GM19397 (cell line): ENCODE results near the gene PRR19.
A peak's percentile ranks its signal among the peaks of the same experiment; 100 is the strongest.

Experiments
- ATAC-seq: cut with Tn5 transposase; IDR thresholded peaks from one replicate; pipeline ENCODE4 v1.9.1; 2021; ENCODE audit warnings: mild to moderate bottlenecking, moderate library complexity; ENCODE audit not compliant: unreplicated experiment

The PRR19 gene

DNA sequence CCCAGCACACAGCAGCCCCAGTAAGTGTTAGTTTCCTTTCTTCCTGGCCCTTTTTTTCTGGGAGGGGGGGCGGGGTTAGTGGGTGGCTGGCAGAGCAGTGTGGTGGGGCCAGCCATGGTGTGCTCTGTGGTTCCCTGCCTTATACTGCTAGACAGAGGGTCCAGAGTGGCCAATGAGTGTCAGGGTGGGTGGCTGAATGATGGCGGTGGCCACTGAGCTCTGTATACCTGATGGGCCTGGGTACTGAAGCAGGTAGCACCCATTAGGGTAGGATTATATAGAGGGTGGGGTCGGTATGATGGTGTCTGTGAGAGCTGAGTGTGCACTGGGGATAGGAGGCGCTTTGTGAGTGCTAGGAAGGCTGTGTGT, 19.1 kb upstream of the PRR19 start:
- ATAC-seq: no peak

DNA sequence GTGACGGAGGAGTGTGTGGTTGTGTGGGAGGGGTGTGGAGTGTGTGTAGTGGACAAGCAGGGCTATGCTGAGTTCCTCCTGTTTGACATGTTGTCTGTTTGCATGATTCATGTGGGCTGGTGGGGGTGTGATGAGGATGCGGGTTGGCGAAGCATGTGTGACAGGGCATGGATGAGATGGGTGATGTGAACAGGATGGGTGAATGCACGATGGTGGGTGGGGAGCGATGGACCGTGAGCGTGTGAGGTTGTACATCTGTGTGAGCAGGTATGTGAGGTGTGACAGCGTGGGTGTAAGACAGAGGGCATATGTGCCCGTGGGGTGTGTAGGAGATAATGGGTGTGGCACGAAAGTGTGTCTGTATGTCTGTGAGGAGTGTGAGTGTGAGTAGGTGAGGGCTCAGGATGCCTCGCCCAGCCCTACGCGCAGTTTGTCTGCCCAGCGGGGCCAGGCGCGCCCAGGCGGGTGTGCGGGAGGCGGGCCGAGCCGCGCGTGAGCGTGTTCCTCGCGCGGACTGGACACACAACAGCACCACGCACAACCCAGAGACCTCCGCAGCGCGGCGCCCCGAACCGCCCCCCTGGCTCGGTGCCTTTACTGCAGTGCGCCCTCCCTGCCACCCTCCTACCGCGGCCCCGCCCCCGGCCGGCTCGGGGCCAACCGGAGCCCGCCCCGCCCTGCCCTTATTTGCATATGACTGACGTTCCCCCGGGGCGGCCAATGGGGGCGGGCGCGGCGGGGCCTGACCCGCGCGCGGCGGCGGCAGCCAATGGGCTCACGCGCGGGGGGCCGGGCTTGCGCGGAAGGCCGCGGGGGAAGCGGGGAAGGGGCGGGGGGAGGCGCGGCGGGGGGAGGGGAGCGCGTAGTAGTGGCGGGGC, 18.5 kb upstream of the PRR19 start:
- peak; percentile 45 for ATAC-seq

DNA sequence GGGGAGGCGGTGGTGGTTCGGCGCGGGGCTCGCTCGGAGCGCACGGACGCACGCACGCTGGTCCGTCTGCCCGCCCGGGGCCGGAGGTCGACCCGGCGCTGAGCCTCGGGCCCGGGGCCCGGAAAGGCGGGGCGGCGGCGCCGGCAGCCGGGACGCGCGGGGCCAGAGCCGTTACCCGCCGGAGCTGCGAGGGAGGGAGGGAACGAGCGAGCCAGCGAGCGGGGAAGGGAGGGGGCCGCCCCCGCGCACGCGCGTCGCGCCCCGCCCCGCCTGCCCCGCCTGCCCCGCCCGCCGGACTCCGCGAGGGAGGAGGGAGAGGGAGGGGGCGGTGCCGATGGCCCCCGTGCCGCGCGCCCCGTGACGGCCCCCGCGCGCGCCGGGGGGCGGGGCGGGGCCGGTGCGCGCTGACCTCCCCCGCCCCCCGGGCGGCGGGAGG, 17.8 kb upstream of the PRR19 start:
- ATAC-seq: peak; percentile 42

DNA sequence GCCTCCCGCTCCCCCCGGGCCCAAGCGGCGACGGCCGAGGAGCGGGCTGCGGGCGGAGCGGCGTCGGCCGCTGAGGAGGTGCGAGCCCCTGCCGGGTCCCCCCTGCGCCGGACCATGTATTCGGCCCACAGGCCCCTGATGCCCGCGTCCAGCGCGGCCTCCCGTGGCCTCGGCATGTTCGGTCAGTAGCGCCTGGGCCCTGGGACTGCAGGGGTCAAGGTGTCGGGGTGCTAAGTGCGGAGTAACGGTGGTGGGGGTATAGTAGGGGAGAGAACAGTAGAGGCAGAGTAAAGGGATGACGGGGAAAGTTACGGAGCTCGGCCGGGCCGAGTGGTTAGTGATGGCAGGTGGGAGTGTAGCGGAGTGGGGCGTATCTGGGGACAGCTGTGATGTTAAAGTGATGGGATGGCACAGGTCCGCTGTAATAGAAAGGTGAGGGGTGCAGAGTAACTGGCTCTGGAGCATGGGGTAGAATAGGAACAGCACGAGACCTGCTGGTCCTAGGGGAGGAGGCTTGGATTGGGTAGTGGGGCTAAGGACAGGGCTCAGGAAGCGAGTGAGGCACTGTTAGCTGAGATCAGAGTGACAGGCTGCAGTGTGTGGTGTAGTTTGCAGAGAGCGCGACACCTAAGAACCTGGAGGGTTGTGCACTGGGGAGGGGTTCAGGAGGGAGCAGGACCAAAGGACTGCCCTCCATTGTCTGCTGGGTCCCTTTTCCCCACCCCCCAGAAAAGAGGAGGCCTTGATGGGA, 17.2 kb upstream of the PRR19 start:
- no peak for ATAC-seq

DNA sequence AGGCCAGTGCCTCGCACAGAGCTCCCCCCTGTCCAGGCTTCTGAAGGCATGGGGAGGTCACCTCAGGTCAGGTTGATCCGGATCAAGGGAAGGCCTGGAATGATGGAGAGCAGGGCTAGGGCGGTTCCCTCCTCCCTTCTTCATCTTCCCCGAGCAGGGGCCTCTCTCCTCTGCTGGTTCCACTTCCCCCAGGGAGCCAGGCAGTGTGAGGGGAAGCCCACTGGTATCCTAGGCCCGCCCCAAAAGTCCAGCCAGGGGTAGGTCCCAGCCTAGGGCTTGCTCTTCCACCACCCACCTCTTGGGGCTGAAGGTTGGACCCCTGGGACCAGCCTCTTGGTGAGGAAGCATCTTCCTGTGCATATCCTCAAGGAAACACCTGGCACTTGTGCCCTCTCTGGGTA, 16.4 kb upstream of the PRR19 start:
- no peak for ATAC-seq

DNA sequence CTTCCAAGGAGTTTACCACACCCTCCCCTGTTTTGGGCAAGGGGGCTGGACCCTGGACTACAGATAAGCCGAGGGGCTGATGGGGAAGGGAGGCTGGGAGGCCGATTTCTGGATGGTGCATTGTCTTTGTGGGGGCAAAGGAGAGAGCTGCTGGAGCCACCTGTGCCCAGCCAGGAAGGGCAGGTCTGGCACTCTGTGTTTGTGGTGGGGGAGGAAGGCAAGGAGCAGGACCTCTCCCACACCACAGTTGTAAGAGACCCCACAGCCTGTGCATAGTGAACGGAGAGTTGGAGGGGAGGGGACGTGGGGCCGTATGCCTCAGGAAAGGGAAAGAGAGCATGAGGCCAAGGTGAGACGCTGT, 16.0 kb upstream of the PRR19 start:
- ATAC-seq: no peak

DNA sequence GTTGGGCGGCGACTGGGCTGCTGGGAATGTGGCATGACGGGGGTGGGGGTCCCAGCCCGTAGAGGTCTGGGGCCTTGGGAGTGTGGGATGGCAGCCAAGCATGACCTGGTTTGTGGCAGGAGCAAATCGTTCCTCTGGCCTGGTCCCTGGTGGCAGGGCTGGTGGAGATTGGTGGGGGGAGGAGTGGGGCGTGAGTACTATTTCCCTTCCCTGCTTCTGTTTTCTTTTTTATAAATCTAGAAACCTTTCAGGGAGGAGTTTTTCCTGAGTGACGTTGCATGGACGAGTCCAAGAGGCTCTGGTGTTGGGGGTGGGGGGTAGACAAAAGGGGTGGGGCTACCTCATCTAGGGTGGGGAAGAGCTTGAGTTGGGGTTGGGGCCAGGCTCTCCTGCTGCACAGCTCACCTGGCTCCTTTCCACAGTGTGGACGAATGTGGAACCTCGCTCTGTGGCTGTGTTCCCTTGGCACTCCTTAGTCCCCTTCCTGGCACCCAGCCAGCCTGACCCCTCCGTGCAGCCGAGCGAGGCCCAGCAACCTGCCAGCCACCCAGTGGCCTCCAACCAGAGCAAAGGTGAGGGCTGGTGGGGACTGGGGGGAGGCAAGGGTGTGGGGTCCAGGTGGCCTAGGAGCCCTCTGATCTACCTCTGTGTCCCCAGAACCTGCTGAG, 15.4 kb upstream of the PRR19 start:
- ATAC-seq: no peak

DNA sequence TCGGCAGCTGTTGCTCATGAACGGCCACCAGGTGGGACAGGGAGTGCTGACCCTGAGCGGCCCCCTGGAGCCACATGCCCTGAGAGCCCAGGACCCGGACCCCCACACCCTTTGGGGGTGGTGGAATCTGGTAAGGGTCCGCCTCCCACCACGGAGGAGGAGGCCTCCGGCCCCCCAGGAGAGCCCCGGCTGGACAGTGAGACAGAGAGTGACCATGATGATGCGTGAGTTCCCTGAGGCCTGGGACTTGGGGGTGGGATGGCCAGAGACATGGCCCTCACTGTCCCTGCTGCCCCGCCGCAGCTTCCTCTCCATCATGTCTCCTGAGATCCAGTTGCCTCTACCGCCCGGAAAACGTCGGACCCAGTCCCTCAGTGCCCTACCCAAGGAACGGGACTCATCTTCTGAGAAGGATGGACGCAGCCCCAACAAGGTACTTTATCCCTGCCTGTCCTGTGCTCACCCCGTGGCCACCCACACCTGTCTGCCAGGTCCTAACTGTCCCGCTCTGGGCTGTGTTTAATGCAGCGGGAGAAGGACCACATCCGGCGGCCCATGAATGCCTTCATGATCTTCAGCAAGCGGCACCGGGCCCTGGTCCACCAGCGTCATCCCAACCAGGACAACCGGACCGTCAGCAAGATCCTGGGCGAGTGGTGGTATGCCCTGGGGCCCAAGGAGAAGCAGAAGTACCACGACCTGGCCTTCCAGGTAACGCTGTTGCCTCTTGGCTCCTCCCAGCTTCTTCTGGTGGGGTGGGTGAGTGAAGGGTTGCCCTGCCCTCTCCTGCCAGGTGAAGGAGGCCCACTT, 14.7 kb upstream of the PRR19 start:
- no peak for ATAC-seq

DNA sequence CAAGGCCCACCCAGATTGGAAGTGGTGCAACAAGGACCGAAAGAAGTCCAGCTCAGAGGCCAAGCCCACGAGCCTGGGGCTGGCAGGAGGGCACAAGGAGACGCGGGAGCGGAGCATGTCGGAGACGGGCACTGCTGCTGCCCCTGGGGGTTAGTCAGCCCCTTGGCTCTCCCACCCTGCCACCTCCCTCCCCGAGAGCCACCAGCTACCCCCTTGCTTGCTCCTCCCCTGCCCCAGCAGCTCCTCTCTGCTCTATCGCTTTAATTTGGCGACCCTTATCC, 14.2 kb upstream of the PRR19 start:
- ATAC-seq: no peak

DNA sequence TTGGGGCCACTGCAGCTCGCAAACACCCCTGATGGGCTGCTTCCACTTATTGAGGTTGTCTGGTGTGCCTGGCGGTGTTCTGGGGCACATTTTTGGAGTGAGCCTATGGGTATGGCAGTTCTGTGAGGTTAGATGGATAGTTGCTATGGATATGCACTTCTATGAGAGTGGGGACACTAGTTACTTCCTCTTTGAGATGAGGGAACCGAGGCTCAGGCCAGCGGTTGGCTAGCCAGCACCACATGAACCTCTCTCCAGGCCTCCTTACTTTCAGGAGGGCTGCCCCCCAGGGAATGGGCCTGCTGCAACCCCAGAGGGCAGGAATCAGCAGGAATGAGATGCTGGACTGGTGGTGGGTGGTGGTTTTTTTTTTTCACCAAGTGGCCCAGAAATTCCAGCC, 13.5 kb upstream of the PRR19 start:
- no peak for ATAC-seq

DNA sequence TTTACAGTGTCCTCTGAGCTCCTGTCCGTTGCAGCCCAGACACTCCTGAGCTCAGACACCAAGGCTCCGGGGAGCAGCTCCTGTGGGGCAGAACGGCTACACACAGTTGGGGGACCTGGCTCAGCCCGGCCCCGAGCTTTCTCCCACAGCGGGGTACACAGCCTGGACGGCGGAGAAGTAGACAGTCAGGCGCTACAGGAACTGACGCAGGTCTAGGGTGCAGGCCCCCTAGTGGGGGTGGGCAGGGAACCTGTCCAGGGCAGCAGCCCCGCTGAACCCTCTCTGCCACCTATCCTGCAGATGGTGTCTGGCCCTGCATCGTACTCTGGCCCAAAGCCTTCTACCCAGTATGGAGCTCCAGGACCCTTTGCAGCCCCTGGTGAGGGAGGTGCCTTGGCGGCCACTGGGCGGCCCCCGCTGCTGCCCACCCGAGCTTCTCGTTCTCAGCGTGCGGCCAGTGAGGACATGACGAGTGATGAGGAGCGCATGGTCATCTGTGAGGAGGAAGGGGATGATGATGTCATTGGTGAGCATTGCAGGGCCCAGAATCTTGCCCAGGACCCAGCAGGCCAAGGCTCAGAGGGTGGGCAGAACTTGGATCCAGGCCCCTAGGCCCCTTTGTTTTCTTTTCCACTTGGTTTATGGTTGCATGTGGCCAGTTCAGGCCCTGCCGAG, 12.9 kb upstream of the PRR19 start:
- ATAC-seq: no peak

DNA sequence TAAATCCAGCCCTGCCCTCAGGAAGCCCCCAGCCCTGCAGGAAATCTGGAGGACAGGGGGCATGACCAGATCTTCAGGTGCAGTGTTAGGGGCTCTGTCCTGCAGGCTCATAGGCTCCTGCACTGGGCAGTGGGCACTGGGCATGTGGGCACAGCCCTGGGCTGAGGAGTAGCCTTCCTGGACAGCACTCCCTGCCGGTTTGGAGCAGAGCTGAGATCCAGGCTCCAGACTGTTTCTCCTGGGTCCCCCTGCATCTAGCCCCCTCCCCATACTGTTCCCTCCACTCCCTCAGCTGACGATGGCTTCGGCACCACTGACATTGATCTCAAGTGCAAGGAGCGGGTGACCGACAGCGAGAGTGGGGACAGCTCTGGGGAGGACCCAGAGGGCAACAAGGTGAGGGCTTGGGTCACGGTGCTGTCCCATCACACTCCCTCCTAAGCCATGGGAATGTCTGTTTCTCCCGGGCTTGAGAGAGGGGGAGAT, 12.3 kb upstream of the PRR19 start:
- no peak for ATAC-seq

DNA sequence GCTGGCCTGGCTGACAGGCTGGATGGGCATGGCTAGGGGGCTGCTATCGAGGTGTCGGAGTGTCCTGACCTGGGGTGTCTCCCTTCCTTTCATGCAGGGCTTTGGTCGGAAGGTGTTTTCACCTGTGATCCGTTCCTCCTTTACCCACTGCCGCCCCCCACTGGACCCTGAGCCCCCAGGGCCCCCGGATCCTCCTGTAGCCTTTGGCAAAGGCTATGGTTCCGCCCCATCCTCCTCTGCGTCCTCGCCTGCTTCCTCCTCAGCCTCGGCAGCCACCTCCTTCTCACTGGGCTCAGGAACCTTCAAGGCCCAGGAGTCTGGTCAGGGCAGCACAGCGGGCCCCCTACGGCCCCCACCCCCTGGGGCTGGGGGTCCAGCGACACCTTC, 11.8 kb upstream of the PRR19 start:
- ATAC-seq: no peak

DNA sequence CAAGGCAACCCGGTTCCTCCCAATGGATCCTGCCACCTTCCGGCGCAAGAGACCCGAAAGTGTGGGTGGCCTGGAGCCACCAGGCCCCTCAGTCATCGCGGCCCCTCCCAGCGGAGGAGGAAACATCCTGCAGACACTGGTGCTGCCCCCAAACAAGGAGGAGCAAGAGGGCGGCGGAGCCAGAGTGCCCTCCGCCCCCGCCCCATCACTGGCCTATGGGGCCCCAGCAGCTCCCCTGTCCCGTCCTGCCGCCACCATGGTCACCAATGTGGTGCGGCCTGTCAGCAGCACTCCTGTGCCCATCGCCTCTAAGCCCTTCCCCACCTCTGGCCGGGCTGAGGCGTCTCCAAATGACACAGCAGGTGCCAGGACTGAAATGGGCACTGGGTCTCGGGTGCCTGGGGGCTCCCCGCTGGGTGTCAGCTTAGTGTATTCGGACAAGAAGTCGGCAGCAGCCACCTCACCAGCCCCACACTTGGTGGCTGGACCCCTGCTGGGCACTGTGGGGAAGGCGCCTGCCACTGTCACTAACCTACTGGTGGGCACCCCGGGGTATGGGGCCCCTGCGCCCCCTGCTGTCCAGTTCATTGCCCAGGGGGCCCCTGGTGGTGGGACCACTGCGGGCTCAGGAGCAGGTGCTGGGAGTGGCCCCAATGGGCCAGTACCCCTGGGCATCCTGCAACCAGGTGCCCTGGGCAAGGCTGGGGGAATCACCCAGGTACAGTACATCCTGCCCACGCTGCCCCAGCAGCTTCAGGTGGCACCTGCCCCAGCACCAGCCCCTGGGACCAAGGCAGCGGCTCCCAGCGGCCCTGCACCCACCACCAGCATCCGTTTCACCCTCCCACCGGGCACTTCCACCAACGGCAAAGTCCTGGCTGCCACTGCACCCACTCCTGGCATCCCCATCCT, 11.2 kb upstream of the PRR19 start:
- no peak for ATAC-seq

DNA sequence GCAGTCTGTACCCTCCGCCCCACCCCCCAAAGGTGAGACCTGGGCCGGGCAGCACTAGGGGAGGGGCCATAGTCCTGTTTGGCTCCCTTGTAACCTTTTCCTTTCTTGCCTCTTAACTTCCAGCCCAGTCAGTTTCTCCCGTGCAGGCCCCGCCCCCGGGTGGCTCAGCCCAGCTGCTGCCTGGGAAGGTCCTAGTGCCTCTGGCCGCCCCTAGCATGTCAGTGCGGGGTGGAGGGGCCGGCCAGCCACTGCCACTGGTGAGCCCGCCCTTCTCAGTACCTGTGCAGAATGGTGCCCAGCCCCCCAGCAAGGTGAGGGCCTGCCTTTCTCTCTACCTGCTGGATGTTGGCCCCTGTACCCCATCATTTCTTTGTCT, 10.5 kb upstream of the PRR19 start:
- ATAC-seq: no peak

DNA sequence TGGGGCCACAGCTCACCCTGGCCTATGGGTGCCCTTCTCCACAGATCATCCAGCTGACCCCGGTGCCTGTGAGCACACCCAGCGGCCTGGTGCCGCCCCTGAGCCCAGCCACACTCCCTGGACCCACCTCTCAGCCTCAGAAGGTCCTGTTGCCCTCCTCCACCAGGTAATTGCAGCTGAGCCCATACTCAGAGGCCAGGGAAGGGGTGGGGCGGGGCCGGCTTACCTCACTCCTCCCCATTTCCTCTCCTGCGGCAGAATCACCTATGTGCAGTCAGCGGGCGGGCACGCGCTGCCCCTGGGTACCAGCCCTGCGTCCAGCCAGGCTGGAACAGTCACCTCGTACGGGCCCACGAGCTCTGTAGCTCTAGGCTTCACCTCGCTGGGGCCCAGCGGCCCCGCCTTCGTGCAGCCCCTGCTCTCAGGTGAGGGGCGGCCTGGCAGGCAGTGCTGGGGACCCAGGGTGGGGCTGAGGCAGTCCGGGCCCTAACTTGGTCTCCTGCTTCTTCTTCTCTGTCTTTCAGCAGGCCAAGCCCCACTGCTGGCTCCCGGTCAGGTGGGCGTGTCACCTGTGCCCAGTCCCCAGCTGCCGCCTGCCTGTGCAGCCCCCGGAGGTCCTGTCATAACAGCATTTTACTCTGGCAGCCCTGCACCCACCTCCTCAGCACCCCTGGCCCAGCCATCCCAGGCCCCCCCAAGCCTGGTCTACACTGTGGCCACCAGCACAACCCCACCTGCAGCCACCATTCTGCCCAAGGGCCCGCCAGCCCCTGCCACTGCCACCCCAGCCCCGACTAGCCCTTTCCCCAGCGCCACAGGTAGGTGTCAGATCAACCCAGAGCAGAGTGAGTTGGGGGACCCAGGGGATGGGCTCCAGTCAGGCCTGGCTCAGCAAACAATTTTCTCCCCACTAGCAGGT, 9.6 kb upstream of the PRR19 start:
- ATAC-seq: no peak

DNA sequence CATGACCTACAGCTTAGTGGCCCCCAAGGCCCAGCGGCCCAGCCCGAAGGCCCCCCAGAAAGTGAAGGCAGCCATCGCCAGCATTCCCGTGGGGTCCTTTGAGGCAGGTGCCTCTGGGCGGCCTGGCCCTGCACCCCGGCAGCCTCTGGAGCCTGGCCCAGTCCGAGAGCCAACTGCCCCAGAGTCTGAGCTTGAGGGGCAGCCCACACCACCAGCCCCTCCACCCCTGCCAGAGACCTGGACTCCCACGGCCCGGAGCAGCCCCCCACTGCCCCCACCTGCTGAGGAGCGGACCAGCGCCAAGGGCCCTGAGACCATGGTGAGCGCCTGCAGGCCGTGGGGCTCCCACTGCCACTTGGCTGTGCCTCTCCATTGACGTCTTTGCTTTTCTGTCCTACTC, 9.0 kb upstream of the PRR19 start:
- no peak for ATAC-seq

DNA sequence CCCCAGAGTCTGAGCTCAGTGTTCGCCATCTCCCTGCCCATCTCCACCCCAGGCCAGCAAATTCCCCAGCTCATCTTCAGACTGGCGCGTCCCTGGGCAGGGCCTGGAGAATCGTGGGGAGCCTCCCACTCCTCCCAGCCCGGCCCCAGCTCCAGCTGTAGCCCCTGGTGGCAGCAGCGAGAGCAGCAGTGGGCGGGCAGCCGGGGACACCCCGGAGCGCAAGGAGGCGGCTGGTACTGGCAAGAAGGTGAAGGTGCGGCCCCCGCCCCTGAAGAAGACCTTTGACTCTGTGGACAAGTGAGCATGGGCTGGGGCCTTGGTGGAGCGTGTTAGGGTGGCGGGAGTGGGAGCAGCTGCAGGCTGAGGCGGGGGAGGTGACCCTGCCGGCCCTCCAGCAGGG, 8.4 kb upstream of the PRR19 start:
- ATAC-seq: no peak

DNA sequence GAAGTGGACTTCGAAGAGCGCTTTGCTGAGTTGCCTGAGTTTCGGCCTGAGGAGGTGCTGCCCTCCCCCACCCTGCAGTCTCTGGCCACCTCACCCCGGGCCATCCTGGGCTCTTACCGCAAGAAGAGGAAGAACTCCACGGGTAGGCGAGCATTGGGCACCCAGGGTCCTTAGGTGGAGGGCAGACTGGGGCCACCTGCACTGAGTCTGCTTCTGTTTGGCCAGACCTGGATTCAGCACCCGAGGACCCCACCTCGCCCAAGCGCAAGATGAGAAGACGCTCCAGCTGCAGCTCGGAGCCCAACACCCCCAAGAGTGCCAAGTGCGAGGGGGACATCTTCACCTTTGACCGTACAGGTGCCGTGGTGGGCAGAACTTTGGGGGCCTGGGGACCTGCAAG, 8.0 kb upstream of the PRR19 start:
- ATAC-seq: no peak
